Measurements from ENCODE around the gene RYR2. TPM values are rescaled to one million over a fixed set of nuclear protein-coding genes. Genes with fewer than 3 reads are reported as not detected.

RYR2 gene
- total RNA-seq, 1 donor from 2014 or later, result 4.8 TPM

GRCh38 chr1:237164406-237165352 lies 122.7 kb downstream of the RYR2 start:
- intact Hi-C loops (cut with DNase I), result no loop called here
- Histone ChIP-seq H3K36me3 (no peaks in the 10 kb centered on the region), H3K9me3 (no peaks in the 10 kb centered on the region), H3K27ac (no peak overlapping the region), H3K27me3 (ENCODE audit: low read depth) (no peaks in the 10 kb centered on the region), H3K4me3 (no peak overlapping the region), H3K4me1 (peaks cover 8% of the 10 kb centered on the region)
- ATAC-seq (no peak), DNase-seq (no peak)
- no peak for TF ChIP-seq CTCF (IDR thresholded peaks at IDR 0.05)

- no peak overlapping the region for H3K27ac ChIP-seq
- intact Hi-C loops (cut with DNase I), result no loop called here
- peaks cover 8% of the 10 kb centered on the region for H3K4me1 ChIP-seq
- H3K36me3 ChIP-seq, result no peaks in the 10 kb centered on the region
- TF ChIP-seq CTCF (IDR thresholded peaks at IDR 0.05), result no peak
- H3K9me3 ChIP-seq, result no peaks in the 10 kb centered on the region
- H3K27me3 ChIP-seq (ENCODE audit: low read depth), result no peaks in the 10 kb centered on the region
- ATAC-seq (no peak), DNase-seq (no peak)
- no peak overlapping the region for H3K4me3 ChIP-seq
Measured at GRCh38 chr1:237166086-237166485, 124.1 kb downstream of the RYR2 start.

- H3K4me1 ChIP-seq, result peaks cover 8% of the 10 kb centered on the region
- H3K9me3 ChIP-seq, result no peaks in the 10 kb centered on the region
- H3K27ac ChIP-seq, result no peak overlapping the region
- no peaks in the 10 kb centered on the region for H3K36me3 ChIP-seq
- no peaks in the 10 kb centered on the region for H3K27me3 ChIP-seq (ENCODE audit: low read depth)
- ATAC-seq (no peak), DNase-seq (no peak)
- no peak overlapping the region for H3K4me3 ChIP-seq
- intact Hi-C loops (cut with DNase I), result no loop called here
- TF ChIP-seq CTCF (IDR thresholded peaks at IDR 0.05), result no peak
Measured at GRCh38 chr1:237166593-237167101, 124.7 kb downstream of the RYR2 start.

- intact Hi-C loops (cut with DNase I), result no loop called here
- no peak for TF ChIP-seq CTCF (IDR thresholded peaks at IDR 0.05)
- H3K9me3 ChIP-seq, result no peaks in the 10 kb centered on the region
- no peak overlapping the region for H3K4me3 ChIP-seq
- H3K4me1 ChIP-seq, result peaks cover 8% of the 10 kb centered on the region
- H3K27me3 ChIP-seq (ENCODE audit: low read depth), result no peaks in the 10 kb centered on the region
- no peak overlapping the region for H3K27ac ChIP-seq
- ATAC-seq, result no peak
- H3K36me3 ChIP-seq, result no peaks in the 10 kb centered on the region
- DNase-seq, result no peak
Measured at GRCh38 chr1:237170149-237170548, 128.2 kb downstream of the RYR2 start.

- Histone ChIP-seq H3K4me3 (no peak overlapping the region), H3K27me3 (ENCODE audit: low read depth) (no peaks in the 10 kb centered on the region), H3K36me3 (no peaks in the 10 kb centered on the region), H3K4me1 (peaks cover under 1% of the 10 kb centered on the region), H3K9me3 (no peaks in the 10 kb centered on the region), H3K27ac (no peak overlapping the region)
- intact Hi-C loops (cut with DNase I), result no loop called here
- TF ChIP-seq CTCF (IDR thresholded peaks at IDR 0.05), result no peak
- DNase-seq (no peak), ATAC-seq (no peak)
Measured at GRCh38 chr1:237171454-237172117, 129.6 kb downstream of the RYR2 start.

All from lower lobe of right lung (tissue), 2 donors.